A549 (cell line): ENCODE results near the gene SLC2A13. TPM values are rescaled to one million over a fixed set of nuclear protein-coding genes. Genes with fewer than 3 reads are reported as not detected.
A peak's percentile ranks its signal among the peaks of the same experiment; 100 is the strongest.

Source experiments
- ATAC-seq, 2 experiments: fragments of 200-7000 bp in 1 of 2; fragments of >200 bp in 1 of 2; cut with Nextera tagmentation in 1 of 2; cut with Tn5 transposase in 1 of 2; 3 replicates each; pipeline versions ENCODE4 v1.8.0 to v1.9.1; 2018 to 2020; ENCODE audit warnings: mild to moderate bottlenecking in 1 of 2, moderate library complexity in 1 of 2
- CTCF ChIA-PET: fragments of 300-600 bp; sonication (Branson Sonifier 250); formaldehyde crosslinking; extraction: SDS; loops from one replicate; lab custom pipeline; 2021; ENCODE audit warnings: antibody characterized with exemption, inconsistent platforms; lab: Yijun Ruan, JAX
- POLR2A ChIA-PET: fragments of 350-600 bp; formaldehyde crosslinking; extraction: SDS; loops from one replicate; lab custom pipeline; 2021; ENCODE audit warnings: antibody characterized with exemption, inconsistent platforms; lab: Yijun Ruan, JAX
- DNase-seq, 2 experiments: peaks; one replicate each; pipeline versions ENCODE4 v3.0.0 to v3.0.0-alpha.2; 2011 to 2016; ENCODE audit warnings: low read depth in 1 of 2, low spot score in 1 of 2
- FAIRE-seq: peaks from 2 replicates; lab custom pipeline; 2011; peaks lifted over from hg19 to GRCh38; lab: Jason Lieb, UNC
- H3K27ac ChIP-seq, 2 experiments: fragments of >200 bp; sonication (Bioruptor Twin); formaldehyde crosslinking; 3 replicates each; pipeline ENCODE4 v1.5.1; 2016 to 2017
- H3K4me1 ChIP-seq: fragments of >200 bp; sonication (Bioruptor Twin); formaldehyde crosslinking; 3 replicates; pipeline ENCODE4 v1.6.1; 2016
- H3K4me2 ChIP-seq: fragments of >200 bp; sonication (Bioruptor Twin); formaldehyde crosslinking; 3 replicates; pipeline ENCODE4 v1.6.1; 2016
- H3K4me3 ChIP-seq: fragments of >200 bp; sonication (Bioruptor Twin); formaldehyde crosslinking; 3 replicates; pipeline ENCODE4 v1.5.1; 2016
- H3K9me3 ChIP-seq: fragments of >200 bp; sonication (Bioruptor Twin); formaldehyde crosslinking; 3 replicates; pipeline ENCODE4 v1.6.1; 2016
- ATOH8 ChIP-seq: fragments of 250-450 bp; sonication (Bioruptor Pico); IDR thresholded peaks from 2 replicates; pipeline ENCODE4 v1.5.0; 2020; ENCODE audit warnings: low read depth, mild to moderate bottlenecking, moderate library complexity
- CHD2 ChIP-seq: fragments of 150-350 bp; IDR thresholded peaks from 2 replicates; pipeline ENCODE4 v1.6.1; 2014; ENCODE audit warnings: low read length; ENCODE audit not compliant: partially characterized antibody
- CHD4 ChIP-seq: fragments of 200-600 bp; sonication (generic); IDR thresholded peaks from 2 replicates; pipeline ENCODE4 v1.6.1; 2016; ENCODE audit warnings: antibody characterized with exemption, mild to moderate bottlenecking, borderline replicate concordance
- EHMT2 ChIP-seq: fragments of 200-600 bp; sonication (generic); IDR thresholded peaks from 2 replicates; pipeline ENCODE4 v1.6.1; 2016; ENCODE audit warnings: antibody characterized with exemption, low read depth, mild to moderate bottlenecking, moderate library complexity
- GATA3 ChIP-seq: IDR thresholded peaks from 2 replicates; pipeline ENCODE4 v1.6.1; 2012; ENCODE audit warnings: borderline replicate concordance
- HOXA7 ChIP-seq: fragments of 250-450 bp; sonication (Bioruptor Pico); IDR thresholded peaks from 2 replicates; pipeline ENCODE4 v1.5.0; 2020; ENCODE audit warnings: mild to moderate bottlenecking, moderate library complexity
- HOXB13 ChIP-seq: fragments of 250-450 bp; sonication (Bioruptor Pico); IDR thresholded peaks from 2 replicates; pipeline ENCODE4 v1.5.0; 2020; ENCODE audit warnings: low read depth, mild to moderate bottlenecking, moderate library complexity
- JUN ChIP-seq, 2 experiments: fragments of >200 bp; sonication (Bioruptor Twin); formaldehyde crosslinking; IDR thresholded peaks; 2 replicates in 1 of 2; 3 replicates in 1 of 2; pipeline ENCODE4 v1.6.1; 2016 to 2017
- JUNB ChIP-seq: fragments of >200 bp; sonication (Bioruptor Twin); formaldehyde crosslinking; IDR thresholded peaks from 2 replicates; pipeline ENCODE4 v1.6.1; 2016
- KDM1A ChIP-seq: fragments of 200-600 bp; sonication (generic); IDR thresholded peaks from 2 replicates; pipeline ENCODE4 v1.6.1; 2016; ENCODE audit warnings: low read depth, mild to moderate bottlenecking
- MAZ ChIP-seq: fragments of 150-350 bp; IDR thresholded peaks from 2 replicates; pipeline ENCODE4 v1.6.1; 2014; ENCODE audit warnings: antibody characterized with exemption, low read depth, low read length, borderline replicate concordance
- NPAS2 ChIP-seq: fragments of 250-450 bp; sonication (Bioruptor Pico); IDR thresholded peaks from 2 replicates; pipeline ENCODE4 v1.8.0; 2022; ENCODE audit warnings: mild to moderate bottlenecking, moderate library complexity, borderline replicate concordance
- RAD21 ChIP-seq, 2 experiments: fragments of >200 bp in 1 of 2; sonication (Bioruptor Twin) in 1 of 2; formaldehyde crosslinking in 1 of 2; IDR thresholded peaks in 1 of 2; conservative IDR thresholded peaks in 1 of 2; 2 replicates in 1 of 2; 3 replicates in 1 of 2; pipeline ENCODE4 v1.6.1; 2012 to 2018; ENCODE audit warnings: inconsistent platforms in 1 of 2
- RCOR1 ChIP-seq: fragments of 150-350 bp; IDR thresholded peaks from 2 replicates; pipeline ENCODE4 v1.6.1; 2014; ENCODE audit warnings: antibody characterized with exemption, low read length, low read depth
- RFX5 ChIP-seq: fragments of 450-650 bp; IDR thresholded peaks from 2 replicates; pipeline ENCODE4 v1.7.1; 2014; ENCODE audit warnings: antibody characterized with exemption, mild to moderate bottlenecking, moderate library complexity
- RNF2 ChIP-seq: fragments of 200-600 bp; sonication (generic); IDR thresholded peaks from 2 replicates; pipeline ENCODE4 v1.6.1; 2016; ENCODE audit warnings: low read depth, mild to moderate bottlenecking, antibody characterized with exemption, moderate library complexity, borderline replicate concordance
- ZC3H11A ChIP-seq: fragments of 450-650 bp; IDR thresholded peaks from 2 replicates; pipeline ENCODE4 v1.6.1; 2014; ENCODE audit warnings: antibody characterized with exemption, mild to moderate bottlenecking
- WGBS: methylation state at CpG from one replicate; pipeline ENCODE4 v1.1.6; 2017; ENCODE audit errors: missing lambda C conversion rate; 5-methylcytosine and 5-hydroxymethylcytosine counted together
- polyA plus RNA-seq, 4 experiments: library from polyadenylated mRNA; depleted of rRNA in 3 of 4; stranded (reverse); fragments of >200 nt; fragmentation: RNase III in 1 of 4; extraction: RNeasy Plus Mini Kit Qiagen cat#74134 plus additional on column Dnase treatment in 1 of 4; gene quantifications; 2 replicates in 3 of 4; 3 replicates in 1 of 4; pipeline ENCODE4 v1.2.3, GENCODE V29; 2011 to 2017
- TF ChIP-seq, protein P1 (sequence below): fragments of 150-350 bp; IDR thresholded peaks from 2 replicates; pipeline ENCODE4 v1.6.1; 2014; ENCODE audit warnings: low read depth, mild to moderate bottlenecking, low read length

SLC2A13 gene
- polyA plus RNA-seq, 2 of the 4 experiments (the other 2 are of a cell fraction), result 4.5 to 8.2 TPM

- H3K4me3 ChIP-seq, result no peak overlapping the region
- WGBS, result 54% methylated on average over 3 of the region's 3 CpGs
- CTCF ChIA-PET, result no interaction called here
- FAIRE-seq (peak; percentile 7), ATAC-seq (no peak), DNase-seq (no peak)
- H3K4me2 ChIP-seq, result no peak overlapping the region
- H3K27ac ChIP-seq, result no peak overlapping the region
- H3K4me1 ChIP-seq, result no peaks in the 10 kb centered on the region
- H3K9me3 ChIP-seq, result no peaks in the 10 kb centered on the region
- TF ChIP-seq HOXA7 (CRISPR knock-in tag) (no peak), JUN (IDR thresholded peaks at IDR 0.05) (no peak), RFX5 (no peak), ATOH8 (CRISPR knock-in tag) (no peak), MAZ (no peak), CHD2 (no peak), EHMT2 (no peak), KDM1A (no peak), NPAS2 (CRISPR knock-in tag) (no peak), HOXB13 (no peak)
- TF ChIP-seq, protein P1, sequence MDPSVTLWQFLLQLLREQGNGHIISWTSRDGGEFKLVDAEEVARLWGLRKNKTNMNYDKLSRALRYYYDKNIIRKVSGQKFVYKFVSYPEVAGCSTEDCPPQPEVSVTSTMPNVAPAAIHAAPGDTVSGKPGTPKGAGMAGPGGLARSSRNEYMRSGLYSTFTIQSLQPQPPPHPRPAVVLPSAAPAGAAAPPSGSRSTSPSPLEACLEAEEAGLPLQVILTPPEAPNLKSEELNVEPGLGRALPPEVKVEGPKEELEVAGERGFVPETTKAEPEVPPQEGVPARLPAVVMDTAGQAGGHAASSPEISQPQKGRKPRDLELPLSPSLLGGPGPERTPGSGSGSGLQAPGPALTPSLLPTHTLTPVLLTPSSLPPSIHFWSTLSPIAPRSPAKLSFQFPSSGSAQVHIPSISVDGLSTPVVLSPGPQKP, result no peak
- TF ChIP-seq, all 56 proteins: peak for 0
- POLR2A ChIA-PET, result no interaction called here
Measured at GRCh38 chr12:39872425-39872824, 233.5 kb downstream of the SLC2A13 start.

- Histone ChIP-seq H3K4me3 (no peak overlapping the region), H3K4me2 (no peak overlapping the region), H3K4me1 (no peaks in the 10 kb centered on the region), H3K9me3 (no peaks in the 10 kb centered on the region), H3K27ac (no peak overlapping the region)
- 86% methylated on average over 1 of the region's 1 CpG for WGBS
- ATAC-seq (no peak), DNase-seq (no peak), FAIRE-seq (peak; percentile 39)
- ChIA-PET CTCF (no interaction called here), POLR2A (no interaction called here)
- TF ChIP-seq KDM1A, result no peak
- TF ChIP-seq RAD21 (conservative IDR thresholded peaks at IDR 0.05 in 1 of 2, IDR thresholded peaks at IDR 0.05 in 1 of 2), result no peak
- TF ChIP-seq CHD4, result no peak
- TF ChIP-seq GATA3, result no peak
Measured at GRCh38 chr12:39868328-39868725, 237.6 kb downstream of the SLC2A13 start.

- no peaks in the 10 kb centered on the region for H3K9me3 ChIP-seq
- H3K4me1 ChIP-seq, result no peaks in the 10 kb centered on the region
- H3K4me3 ChIP-seq, result no peak overlapping the region
- 33% methylated on average over 1 of the region's 1 CpG for WGBS
- ATAC-seq, result no peak
- ChIA-PET CTCF (interaction anchor here (0.6 kb wide), 1 partner anchor 722 kb away, joined by 3 read pairs; no protein-coding TSS in a partner anchor), POLR2A (no interaction called here)
- H3K4me2 ChIP-seq, result no peak overlapping the region
- FAIRE-seq, result peak; percentile 76
- DNase-seq, result no peak
- H3K27ac ChIP-seq, result no peak overlapping the region
- no peak for TF ChIP-seq RCOR1
- no peak for TF ChIP-seq JUNB
- TF ChIP-seq CHD4, result no peak
- no peak for TF ChIP-seq ZC3H11A
- no peak for TF ChIP-seq RNF2
Measured at GRCh38 chr12:39867631-39868327, 238.1 kb downstream of the SLC2A13 start.

GRCh38 chr12:39866135-39866534 lies 239.7 kb downstream of the SLC2A13 start:
- ChIA-PET POLR2A (no interaction called here), CTCF (no interaction called here)

More at GRCh38 chr12:39866135-39866534, 239.7 kb downstream of the SLC2A13 start:
- WGBS, result 93% methylated on average over 6 of the region's 6 CpGs
- H3K4me2 ChIP-seq, result no peak overlapping the region
- H3K4me3 ChIP-seq, result no peak overlapping the region
- H3K9me3 ChIP-seq, result no peaks in the 10 kb centered on the region
- no peak for FAIRE-seq
- DNase-seq, result no peak
- ATAC-seq, result no peak
- no peak overlapping the region for H3K27ac ChIP-seq
- no peaks in the 10 kb centered on the region for H3K4me1 ChIP-seq
- TF ChIP-seq ATOH8 (CRISPR knock-in tag), result no peak
